ENCODE results near the gene LONP1.

LONP1 gene

DNA sequence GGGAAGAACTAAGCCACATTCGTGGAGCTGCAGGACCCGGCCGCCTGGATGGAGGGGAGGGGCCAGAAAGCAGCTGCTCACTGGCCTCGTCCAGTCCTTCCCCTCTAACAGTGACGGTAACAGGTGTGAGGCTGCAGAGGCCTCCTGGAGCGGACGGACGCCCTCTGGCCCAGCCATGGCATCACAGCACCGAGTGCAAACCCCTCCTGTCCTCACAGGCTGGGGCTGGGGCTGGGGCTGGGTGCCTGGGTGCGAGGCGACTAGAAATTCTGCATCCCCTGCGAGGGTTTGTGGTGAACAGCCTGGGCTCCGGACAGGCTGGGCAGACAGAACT is 43.2 kb downstream of the LONP1 start:
- Histone ChIP-seq H3K27me3 (ENCODE audit: insufficient read depth, low read depth) (peaks cover 3% of the 10 kb centered on the region; the same call in 1 of the 2 replicates), H3K27ac (no peak overlapping the region), H2AFZ (ENCODE audit: low read depth) (no peak overlapping the region), H3K4me3 (IDR thresholded peaks at IDR 0.05; ENCODE audit: insufficient read depth, low read depth, low read length) (no peak overlapping the region), H3K9ac (no peak overlapping the region), H3K4me2 (no peak overlapping the region), H3K4me1 (ENCODE audit: low read depth, poor library complexity, severe bottlenecking) (peaks cover 4% of the 10 kb centered on the region), H3K79me2 (ENCODE audit: insufficient read depth, low read depth) (no peaks in the 10 kb centered on the region), H3K36me3 (ENCODE audit: insufficient read depth) (no peaks in the 10 kb centered on the region), H4K20me1 (ENCODE audit: insufficient read depth) (no peaks in the 10 kb centered on the region)
- TF ChIP-seq, protein P1, sequence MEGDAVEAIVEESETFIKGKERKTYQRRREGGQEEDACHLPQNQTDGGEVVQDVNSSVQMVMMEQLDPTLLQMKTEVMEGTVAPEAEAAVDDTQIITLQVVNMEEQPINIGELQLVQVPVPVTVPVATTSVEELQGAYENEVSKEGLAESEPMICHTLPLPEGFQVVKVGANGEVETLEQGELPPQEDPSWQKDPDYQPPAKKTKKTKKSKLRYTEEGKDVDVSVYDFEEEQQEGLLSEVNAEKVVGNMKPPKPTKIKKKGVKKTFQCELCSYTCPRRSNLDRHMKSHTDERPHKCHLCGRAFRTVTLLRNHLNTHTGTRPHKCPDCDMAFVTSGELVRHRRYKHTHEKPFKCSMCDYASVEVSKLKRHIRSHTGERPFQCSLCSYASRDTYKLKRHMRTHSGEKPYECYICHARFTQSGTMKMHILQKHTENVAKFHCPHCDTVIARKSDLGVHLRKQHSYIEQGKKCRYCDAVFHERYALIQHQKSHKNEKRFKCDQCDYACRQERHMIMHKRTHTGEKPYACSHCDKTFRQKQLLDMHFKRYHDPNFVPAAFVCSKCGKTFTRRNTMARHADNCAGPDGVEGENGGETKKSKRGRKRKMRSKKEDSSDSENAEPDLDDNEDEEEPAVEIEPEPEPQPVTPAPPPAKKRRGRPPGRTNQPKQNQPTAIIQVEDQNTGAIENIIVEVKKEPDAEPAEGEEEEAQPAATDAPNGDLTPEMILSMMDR (conservative IDR thresholded peaks at IDR 0.05; ENCODE audit: low read depth, low read length), result no peak

DNA sequence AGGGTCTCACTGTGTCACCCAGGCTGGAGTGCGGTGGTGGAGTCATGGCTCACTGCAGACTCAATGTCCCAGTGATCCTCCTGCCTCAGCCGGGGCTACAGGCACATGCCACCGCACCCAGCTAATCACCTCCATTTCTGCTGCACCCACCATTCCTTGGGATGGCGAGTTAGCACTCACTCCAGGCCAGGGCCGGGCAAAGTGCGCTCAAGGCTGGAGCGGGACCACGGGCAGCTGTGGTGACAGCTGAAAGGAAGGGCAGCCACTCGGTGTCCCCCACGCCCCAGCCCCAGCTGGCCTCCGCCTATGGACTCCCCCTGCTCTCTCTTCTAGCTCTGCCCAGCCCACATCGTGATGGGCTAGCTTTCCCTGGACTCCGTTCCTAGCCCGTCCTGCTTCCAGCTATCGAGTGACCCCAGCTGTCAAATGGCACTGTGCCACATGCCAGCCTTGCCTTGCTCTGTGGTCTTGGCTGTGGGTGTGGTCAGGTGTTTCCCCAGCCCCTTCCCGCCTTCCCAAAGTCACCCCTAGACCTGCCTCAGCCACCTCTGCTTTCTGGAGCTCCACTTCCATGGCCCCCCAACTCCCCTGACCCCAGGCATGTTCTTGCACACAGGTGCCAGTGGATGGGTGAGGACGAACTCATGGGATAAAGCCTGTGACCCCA is 43.7 kb downstream of the LONP1 start:
- no peak overlapping the region for H3K4me3 ChIP-seq (IDR thresholded peaks at IDR 0.05; ENCODE audit: insufficient read depth, low read depth, low read length)
- peaks cover 4% of the 10 kb centered on the region for H3K4me1 ChIP-seq (ENCODE audit: low read depth, poor library complexity, severe bottlenecking)
- H3K27me3 ChIP-seq (ENCODE audit: insufficient read depth, low read depth), result no peaks in the 10 kb centered on the region
- no peaks in the 10 kb centered on the region for H4K20me1 ChIP-seq (ENCODE audit: insufficient read depth)
- H3K27ac ChIP-seq, result no peak overlapping the region
- no peak overlapping the region for H3K4me2 ChIP-seq
- H2AFZ ChIP-seq (ENCODE audit: low read depth), result no peak overlapping the region
- no peaks in the 10 kb centered on the region for H3K79me2 ChIP-seq (ENCODE audit: insufficient read depth, low read depth)
- TF ChIP-seq, protein P1 (conservative IDR thresholded peaks at IDR 0.05; ENCODE audit: low read depth, low read length), result no peak
- no peaks in the 10 kb centered on the region for H3K36me3 ChIP-seq (ENCODE audit: insufficient read depth)
- no peak overlapping the region for H3K9ac ChIP-seq

DNA sequence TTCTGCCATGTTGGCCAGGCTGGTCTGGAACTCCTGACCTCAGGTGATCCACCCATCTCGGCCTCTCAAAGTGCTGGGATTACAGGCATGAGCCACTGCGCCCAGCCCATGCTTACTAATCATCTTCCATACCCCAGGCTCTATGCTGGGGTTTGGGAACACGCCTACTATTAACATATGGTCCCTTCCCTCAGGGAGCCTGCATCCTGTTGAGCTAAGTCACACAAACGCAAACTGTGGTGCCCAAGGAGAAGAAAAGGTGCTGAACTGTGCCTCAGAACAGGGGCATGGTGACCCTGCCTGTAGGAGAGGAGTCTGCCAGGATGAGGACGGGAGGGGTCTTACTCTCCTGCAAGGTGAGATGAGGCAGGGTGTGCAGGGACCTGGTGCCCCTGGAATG is 45.2 kb downstream of the LONP1 start:
- H3K36me3 ChIP-seq (ENCODE audit: insufficient read depth), result no peaks in the 10 kb centered on the region
- H2AFZ ChIP-seq (ENCODE audit: low read depth), result no peak overlapping the region
- H3K9ac ChIP-seq, result no peak overlapping the region
- no peak overlapping the region for H3K27ac ChIP-seq
- no peaks in the 10 kb centered on the region for H3K79me2 ChIP-seq (ENCODE audit: insufficient read depth, low read depth)
- peaks cover 4% of the 10 kb centered on the region for H3K4me1 ChIP-seq (ENCODE audit: low read depth, poor library complexity, severe bottlenecking)
- H3K27me3 ChIP-seq (ENCODE audit: insufficient read depth, low read depth), result no peaks in the 10 kb centered on the region
- no peaks in the 10 kb centered on the region for H4K20me1 ChIP-seq (ENCODE audit: insufficient read depth)
- TF ChIP-seq, protein P1 (conservative IDR thresholded peaks at IDR 0.05; ENCODE audit: low read depth, low read length), result no peak
- no peak overlapping the region for H3K4me2 ChIP-seq
- no peak overlapping the region for H3K4me3 ChIP-seq (IDR thresholded peaks at IDR 0.05; ENCODE audit: insufficient read depth, low read depth, low read length)

DNA sequence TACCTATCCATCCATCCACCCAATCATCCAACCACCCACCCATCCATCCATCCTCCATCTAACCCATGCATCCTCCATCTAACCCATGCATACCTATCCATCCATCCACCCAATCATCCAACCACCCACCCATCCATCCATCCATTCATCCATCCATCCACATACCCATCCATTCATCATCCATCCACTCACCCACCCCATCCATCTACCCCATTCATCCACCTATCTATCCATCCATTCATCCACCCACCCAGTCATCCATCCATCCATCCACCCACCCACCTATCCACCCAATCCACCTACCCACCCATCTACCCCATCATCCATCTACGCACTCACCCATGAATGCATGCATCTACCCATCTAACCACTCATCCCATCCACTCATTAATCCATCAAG is 46.2 kb downstream of the LONP1 start:
- H3K27ac ChIP-seq, result no peak overlapping the region
- H3K36me3 ChIP-seq (ENCODE audit: insufficient read depth), result no peaks in the 10 kb centered on the region
- no peak overlapping the region for H3K4me3 ChIP-seq (IDR thresholded peaks at IDR 0.05; ENCODE audit: insufficient read depth, low read depth, low read length)
- H3K4me1 ChIP-seq (ENCODE audit: low read depth, poor library complexity, severe bottlenecking), result no peaks in the 10 kb centered on the region
- no peak overlapping the region for H3K4me2 ChIP-seq
- TF ChIP-seq, protein P1 (conservative IDR thresholded peaks at IDR 0.05; ENCODE audit: low read depth, low read length), result no peak
- no peak overlapping the region for H2AFZ ChIP-seq (ENCODE audit: low read depth)
- no peak overlapping the region for H3K9ac ChIP-seq
- no peaks in the 10 kb centered on the region for H4K20me1 ChIP-seq (ENCODE audit: insufficient read depth)
- no peaks in the 10 kb centered on the region for H3K27me3 ChIP-seq (ENCODE audit: insufficient read depth, low read depth)
- H3K79me2 ChIP-seq (ENCODE audit: insufficient read depth, low read depth), result no peaks in the 10 kb centered on the region
